Measurements from ENCODE around the gene TIGD4.
A peak's percentile ranks its signal among the peaks of the same experiment; 100 is the strongest.

The TIGD4 gene

GRCh38 chr4:152808670-152809069 lies 29.1 kb upstream of the TIGD4 start:
- H3K4me3 ChIP-seq (ENCODE audit: low read depth, low read length), result no peak overlapping the region; the same call in 1 of the 2 replicates
- H3K36me3 ChIP-seq (ENCODE audit: control insufficient read depth, insufficient read depth, low read length), result peaks cover 12% of the 10 kb centered on the region; the same call in 1 of the 2 replicates
- peaks cover 13% of the 10 kb centered on the region; the same call in 1 of the 2 replicates for H3K9me3 ChIP-seq (ENCODE audit: control insufficient read depth, insufficient read depth, low read depth, low read length)
- peak overlapping the region; percentile 25; the same call in 1 of the 2 replicates for H3K27ac ChIP-seq (ENCODE audit: low read depth, low read length)
- H3K27me3 ChIP-seq (ENCODE audit: control insufficient read depth, insufficient read depth, low read length), result no peaks in the 10 kb centered on the region
- H3K9ac ChIP-seq (ENCODE audit: low read length), result no peak overlapping the region
- peaks cover 10% of the 10 kb centered on the region; the same call in 1 of the 2 replicates for H3K4me1 ChIP-seq (ENCODE audit: control insufficient read depth, insufficient read depth, low read length)

- Histone ChIP-seq H3K4me3 (ENCODE audit: low read depth, low read length) (no peak overlapping the region), H3K9ac (ENCODE audit: low read length) (no peak overlapping the region), H3K4me1 (ENCODE audit: control insufficient read depth, insufficient read depth, low read length) (peaks cover 13% of the 10 kb centered on the region; the same call in 1 of the 2 replicates), H3K27ac (ENCODE audit: low read depth, low read length) (no peak overlapping the region), H3K9me3 (ENCODE audit: control insufficient read depth, insufficient read depth, low read depth, low read length) (peaks cover 12% of the 10 kb centered on the region; the same call in 1 of the 2 replicates), H3K27me3 (ENCODE audit: control insufficient read depth, insufficient read depth, low read length) (no peaks in the 10 kb centered on the region), H3K36me3 (ENCODE audit: control insufficient read depth, insufficient read depth, low read length) (peaks cover 12% of the 10 kb centered on the region; the same call in 1 of the 2 replicates)
Measured at GRCh38 chr4:152807294-152807829, 27.8 kb upstream of the TIGD4 start.

- H3K9me3 ChIP-seq (ENCODE audit: control insufficient read depth, insufficient read depth, low read depth, low read length), result peaks cover 9% of the 10 kb centered on the region; the same call in 1 of the 2 replicates
- H3K4me1 ChIP-seq (ENCODE audit: control insufficient read depth, insufficient read depth, low read length), result peaks cover 13% of the 10 kb centered on the region; the same call in 1 of the 2 replicates
- H3K27me3 ChIP-seq (ENCODE audit: control insufficient read depth, insufficient read depth, low read length), result no peaks in the 10 kb centered on the region
- peaks cover 12% of the 10 kb centered on the region; the same call in 1 of the 2 replicates for H3K36me3 ChIP-seq (ENCODE audit: control insufficient read depth, insufficient read depth, low read length)
- no peak overlapping the region for H3K27ac ChIP-seq (ENCODE audit: low read depth, low read length)
- H3K9ac ChIP-seq (ENCODE audit: low read length), result no peak overlapping the region
- no peak overlapping the region for H3K4me3 ChIP-seq (ENCODE audit: low read depth, low read length)
Measured at GRCh38 chr4:152806501-152807125, 27.1 kb upstream of the TIGD4 start.

GRCh38 chr4:152805818-152806217 lies 26.3 kb upstream of the TIGD4 start:
- Histone ChIP-seq H3K4me3 (ENCODE audit: low read depth, low read length) (no peak overlapping the region), H3K27me3 (ENCODE audit: control insufficient read depth, insufficient read depth, low read length) (no peaks in the 10 kb centered on the region), H3K36me3 (ENCODE audit: control insufficient read depth, insufficient read depth, low read length) (peaks cover 7% of the 10 kb centered on the region; the same call in 1 of the 2 replicates), H3K4me1 (ENCODE audit: control insufficient read depth, insufficient read depth, low read length) (peaks cover 13% of the 10 kb centered on the region; the same call in 1 of the 2 replicates), H3K27ac (ENCODE audit: low read depth, low read length) (no peak overlapping the region), H3K9me3 (ENCODE audit: control insufficient read depth, insufficient read depth, low read depth, low read length) (peaks cover 9% of the 10 kb centered on the region; the same call in 1 of the 2 replicates), H3K9ac (ENCODE audit: low read length) (no peak overlapping the region)

- no peak overlapping the region for H3K27ac ChIP-seq (ENCODE audit: low read depth, low read length)
- peaks cover 9% of the 10 kb centered on the region; the same call in 1 of the 2 replicates for H3K9me3 ChIP-seq (ENCODE audit: control insufficient read depth, insufficient read depth, low read depth, low read length)
- peaks cover 5% of the 10 kb centered on the region; the same call in 1 of the 2 replicates for H3K36me3 ChIP-seq (ENCODE audit: control insufficient read depth, insufficient read depth, low read length)
- peaks cover 13% of the 10 kb centered on the region; the same call in 1 of the 2 replicates for H3K4me1 ChIP-seq (ENCODE audit: control insufficient read depth, insufficient read depth, low read length)
- H3K9ac ChIP-seq (ENCODE audit: low read length), result no peak overlapping the region
- no peak overlapping the region for H3K4me3 ChIP-seq (ENCODE audit: low read depth, low read length)
- no peaks in the 10 kb centered on the region for H3K27me3 ChIP-seq (ENCODE audit: control insufficient read depth, insufficient read depth, low read length)
Measured at GRCh38 chr4:152805071-152805650, 25.6 kb upstream of the TIGD4 start.

GRCh38 chr4:152803541-152803940 lies 24.0 kb upstream of the TIGD4 start:
- Histone ChIP-seq H3K4me3 (ENCODE audit: low read depth, low read length) (no peak overlapping the region), H3K27me3 (ENCODE audit: control insufficient read depth, insufficient read depth, low read length) (no peaks in the 10 kb centered on the region), H3K9ac (ENCODE audit: low read length) (no peak overlapping the region), H3K36me3 (ENCODE audit: control insufficient read depth, insufficient read depth, low read length) (no peaks in the 10 kb centered on the region; the same call in 1 of the 2 replicates), H3K9me3 (ENCODE audit: control insufficient read depth, insufficient read depth, low read depth, low read length) (peaks cover 8% of the 10 kb centered on the region; the same call in 1 of the 2 replicates), H3K27ac (ENCODE audit: low read depth, low read length) (no peak overlapping the region), H3K4me1 (ENCODE audit: control insufficient read depth, insufficient read depth, low read length) (peaks cover 6% of the 10 kb centered on the region; the same call in 1 of the 2 replicates)

GRCh38 chr4:152795891-152796290 lies 16.4 kb upstream of the TIGD4 start:
- Histone ChIP-seq H3K4me1 (ENCODE audit: control insufficient read depth, insufficient read depth, low read length) (no peaks in the 10 kb centered on the region), H3K9me3 (ENCODE audit: control insufficient read depth, insufficient read depth, low read depth, low read length) (no peaks in the 10 kb centered on the region), H3K27ac (ENCODE audit: low read depth, low read length) (no peak overlapping the region), H3K27me3 (ENCODE audit: control insufficient read depth, insufficient read depth, low read length) (no peaks in the 10 kb centered on the region), H3K36me3 (ENCODE audit: control insufficient read depth, insufficient read depth, low read length) (no peaks in the 10 kb centered on the region), H3K9ac (ENCODE audit: low read length) (no peak overlapping the region), H3K4me3 (ENCODE audit: low read depth, low read length) (no peak overlapping the region)

- no peaks in the 10 kb centered on the region for H3K27me3 ChIP-seq (ENCODE audit: control insufficient read depth, insufficient read depth, low read length)
- peaks cover 3% of the 10 kb centered on the region; the same call in 1 of the 2 replicates for H3K4me1 ChIP-seq (ENCODE audit: control insufficient read depth, insufficient read depth, low read length)
- no peak overlapping the region for H3K4me3 ChIP-seq (ENCODE audit: low read depth, low read length)
- H3K9ac ChIP-seq (ENCODE audit: low read length), result no peak overlapping the region
- H3K9me3 ChIP-seq (ENCODE audit: control insufficient read depth, insufficient read depth, low read depth, low read length), result no peaks in the 10 kb centered on the region
- peaks cover 5% of the 10 kb centered on the region; the same call in 1 of the 2 replicates for H3K36me3 ChIP-seq (ENCODE audit: control insufficient read depth, insufficient read depth, low read length)
- no peak overlapping the region for H3K27ac ChIP-seq (ENCODE audit: low read depth, low read length)
Measured at GRCh38 chr4:152786627-152787026, 7.1 kb upstream of the TIGD4 start.

GRCh38 chr4:152785639-152786615 lies 6.4 kb upstream of the TIGD4 start:
- no peak overlapping the region for H3K4me3 ChIP-seq (ENCODE audit: low read depth, low read length)

More at GRCh38 chr4:152785639-152786615, 6.4 kb upstream of the TIGD4 start:
- Histone ChIP-seq H3K36me3 (ENCODE audit: control insufficient read depth, insufficient read depth, low read length) (peaks cover 5% of the 10 kb centered on the region; the same call in 1 of the 2 replicates), H3K27me3 (ENCODE audit: control insufficient read depth, insufficient read depth, low read length) (no peaks in the 10 kb centered on the region), H3K27ac (ENCODE audit: low read depth, low read length) (no peak overlapping the region), H3K9ac (ENCODE audit: low read length) (no peak overlapping the region), H3K4me1 (ENCODE audit: control insufficient read depth, insufficient read depth, low read length) (peaks cover 4% of the 10 kb centered on the region), H3K9me3 (ENCODE audit: control insufficient read depth, insufficient read depth, low read depth, low read length) (no peaks in the 10 kb centered on the region)
